HG02943 (cell line): ENCODE measurements around the gene CDH18.
"Not testable (repeated sequence)": the region's sequence is repeated elsewhere in the genome, so short reads cannot be mapped to it uniquely, and the experiment has no call there.

Experiments used
- ATAC-seq: cut with Tn5 transposase; IDR thresholded peaks from one replicate; pipeline ENCODE4 v1.9.1; 2021; ENCODE audit warnings: mild to moderate bottlenecking, low read depth, moderate library complexity; ENCODE audit not compliant: unreplicated experiment

The CDH18 gene

GRCh38 chr5:19866090-19866450 lies 121.9 kb downstream of the CDH18 start:
- ATAC-seq = no peak

- ATAC-seq = no peak
These were observed 122.5 kb downstream of the CDH18 start for GRCh38 chr5:19865336-19866089.

- no peak for ATAC-seq
These were observed 125.3 kb downstream of the CDH18 start for GRCh38 chr5:19862711-19863110.

- no peak for ATAC-seq
These were observed 129.0 kb downstream of the CDH18 start for GRCh38 chr5:19859020-19859419.

- no peak for ATAC-seq
These were observed 132.1 kb downstream of the CDH18 start for GRCh38 chr5:19855931-19856330.

- ATAC-seq = no peak
These were observed 132.5 kb downstream of the CDH18 start for GRCh38 chr5:19855453-19855852.

GRCh38 chr5:19855031-19855430 lies 133.0 kb downstream of the CDH18 start:
- ATAC-seq = no peak

- no peak for ATAC-seq
These were observed 134.3 kb downstream of the CDH18 start for GRCh38 chr5:19853616-19854240.

- no peak for ATAC-seq
These were observed 150.3 kb downstream of the CDH18 start for GRCh38 chr5:19837536-19838174.

GRCh38 chr5:19835442-19835841 lies 152.6 kb downstream of the CDH18 start:
- no peak for ATAC-seq

GRCh38 chr5:19812720-19813119 lies 175.3 kb downstream of the CDH18 start:
- not testable (repeated sequence) for ATAC-seq

GRCh38 chr5:19806756-19807155 lies 181.2 kb downstream of the CDH18 start:
- no peak for ATAC-seq

GRCh38 chr5:19802686-19803085 lies 185.3 kb downstream of the CDH18 start:
- ATAC-seq = no peak

GRCh38 chr5:19795218-19795617 lies 192.8 kb downstream of the CDH18 start:
- ATAC-seq = no peak

- ATAC-seq = no peak
These were observed 197.1 kb downstream of the CDH18 start for GRCh38 chr5:19790829-19791466.

- no peak for ATAC-seq
These were observed 205.4 kb downstream of the CDH18 start for GRCh38 chr5:19782566-19782965.

GRCh38 chr5:19777363-19777762 lies 210.6 kb downstream of the CDH18 start:
- ATAC-seq = no peak

- ATAC-seq = not testable (repeated sequence)
These were observed 211.1 kb downstream of the CDH18 start for GRCh38 chr5:19776886-19777285.

- ATAC-seq = no peak
These were observed 216.7 kb downstream of the CDH18 start for GRCh38 chr5:19771174-19771835.

GRCh38 chr5:19770396-19770795 lies 217.6 kb downstream of the CDH18 start:
- no peak for ATAC-seq

GRCh38 chr5:19767987-19768386 lies 220.0 kb downstream of the CDH18 start:
- ATAC-seq = no peak
